GM18867 (cell line): ENCODE results near the gene SUMO4.

ENCODE experiments used
- ATAC-seq: cut with Tn5 transposase; IDR thresholded peaks from one replicate; pipeline ENCODE4 v1.9.1; 2021; ENCODE audit warnings: mild to moderate bottlenecking, moderate library complexity; ENCODE audit not compliant: unreplicated experiment

SUMO4 gene

DNA sequence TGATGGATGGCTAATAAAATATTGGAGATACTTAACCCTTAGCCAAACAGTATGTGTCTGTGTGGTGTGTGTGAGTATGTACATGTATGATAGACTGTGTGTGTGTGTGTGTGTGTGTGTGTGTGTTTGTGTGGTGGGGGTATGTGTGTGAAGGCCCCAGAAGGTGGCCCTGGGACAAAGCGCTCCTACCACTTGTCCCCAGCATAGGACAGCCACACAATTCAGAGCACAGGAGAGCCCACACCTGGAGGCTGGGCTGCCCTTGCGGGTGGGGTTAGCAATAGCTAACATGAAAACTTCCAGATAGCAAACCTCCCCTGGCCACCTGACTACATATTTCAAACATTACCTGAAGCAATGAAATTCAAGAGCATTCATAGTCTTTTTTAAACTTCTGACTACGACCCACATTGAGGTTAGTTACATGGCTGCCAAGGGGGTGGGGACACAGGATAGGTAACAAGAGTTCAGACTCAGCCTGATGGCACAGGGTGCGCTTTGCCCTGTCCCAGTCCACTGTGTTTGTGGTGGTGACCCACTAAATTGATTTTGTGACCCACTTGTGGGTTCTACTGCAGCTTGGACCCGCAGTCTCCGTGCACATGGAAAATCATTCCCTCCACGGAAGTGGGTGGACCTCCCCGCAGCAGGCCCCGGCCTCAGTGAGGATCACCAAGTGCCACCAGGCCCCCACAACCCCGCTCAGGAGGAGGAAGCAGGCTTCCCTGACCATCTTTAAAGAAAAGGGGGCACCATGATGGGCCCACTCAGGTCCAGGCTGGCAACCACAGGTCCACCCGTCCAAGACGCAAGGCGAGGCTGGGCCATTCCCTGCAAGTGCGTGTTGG, 50.0 kb downstream of the SUMO4 start:
- ATAC-seq, result no peak
